NCI-H2081 (cell line): ENCODE measurements around the gene HRC.
"Not testable (repeated sequence)": the region's sequence is repeated elsewhere in the genome, so short reads cannot be mapped to it uniquely, and the experiment has no call there.

Experiments used
- DNase-seq, 2 experiments: peaks; one replicate each; lab custom pipeline; 2025; lab: John Stamatoyannopoulos, UW

Gene HRC

GRCh38 chr19:49155005-49155819 is at the start of gene HRC:
TSS of gene HRC (minus strand) at chr19:49155396. CDS start at chr19:49155237, 159 bp downstream.
- no peak for DNase-seq

- no peak for DNase-seq
These were observed 45.8 kb upstream of the HRC start for GRCh38 chr19:49201042-49201441.

GRCh38 chr19:49200238-49200862 is 45.2 kb upstream of the HRC start:
- DNase-seq, result no peak

GRCh38 chr19:49196527-49197240 is 41.5 kb upstream of the HRC start:
- peak; percentile 57 to 83 for DNase-seq

- DNase-seq, result no peak
These were observed 39.2 kb upstream of the HRC start for GRCh38 chr19:49194408-49194807.

GRCh38 chr19:49193822-49194394 is 38.7 kb upstream of the HRC start:
- DNase-seq, result no peak

GRCh38 chr19:49190781-49191180 is 35.6 kb upstream of the HRC start:
- DNase-seq, result no peak

- no peak for DNase-seq
These were observed 34.1 kb upstream of the HRC start for GRCh38 chr19:49189259-49189658.

GRCh38 chr19:49188626-49189200 is 33.5 kb upstream of the HRC start:
- no peak for DNase-seq

GRCh38 chr19:49186108-49186507 is 30.9 kb upstream of the HRC start:
- DNase-seq, result no peak

GRCh38 chr19:49182848-49183375 is 27.7 kb upstream of the HRC start:
- no peak for DNase-seq

GRCh38 chr19:49182010-49182847 is 27.0 kb upstream of the HRC start:
- DNase-seq, result not testable (repeated sequence)

- DNase-seq, result no peak
These were observed 25.5 kb upstream of the HRC start for GRCh38 chr19:49180659-49181058.

- no peak for DNase-seq
These were observed 18.0 kb upstream of the HRC start for GRCh38 chr19:49173198-49173597.

- no peak for DNase-seq
These were observed 13.2 kb upstream of the HRC start for GRCh38 chr19:49168421-49168820.

- no peak for DNase-seq
These were observed 12.7 kb upstream of the HRC start for GRCh38 chr19:49167857-49168409.

GRCh38 chr19:49165865-49166301 is 10.7 kb upstream of the HRC start:
- DNase-seq, result no peak

- DNase-seq, result peak in 1 of 2 experiments; percentile 6
These were observed 10.0 kb upstream of the HRC start for GRCh38 chr19:49165111-49165750.

- DNase-seq, result no peak
These were observed 6.8 kb upstream of the HRC start for GRCh38 chr19:49161987-49162386.
